GM12891 (cell line): ENCODE results near the gene DUT.

Experiments
- DNase-seq: peaks from one replicate; pipeline ENCODE4 v3.0.0; 2011; ENCODE audit warnings: low spot score; ENCODE audit not compliant: insufficient read length
- FAIRE-seq: peaks from 2 replicates; lab custom pipeline; 2011; peaks lifted over from hg19 to GRCh38; lab: Jason Lieb, UNC
- PAX5 ChIP-seq: IDR thresholded peaks from 2 replicates; pipeline ENCODE4 v1.6.1; 2011; ENCODE audit warnings: low read length, moderate library complexity, mild to moderate bottlenecking; ENCODE audit not compliant: insufficient read depth, severe bottlenecking
- POLR2A ChIP-seq: IDR thresholded peaks from 2 replicates; pipeline ENCODE4 v1.6.1; 2011; ENCODE audit warnings: low read depth, low read length, control low read depth
- POLR2AphosphoS5 ChIP-seq: IDR thresholded peaks from 2 replicates; pipeline ENCODE4 v1.6.1; 2011; ENCODE audit warnings: low read depth, low read length, control low read depth
- POU2F2 ChIP-seq: IDR thresholded peaks from 2 replicates; pipeline ENCODE4 v1.6.1; 2011; ENCODE audit warnings: low read depth, mild to moderate bottlenecking, control low read depth, low read length, moderate library complexity
- SPI1 ChIP-seq: IDR thresholded peaks from 2 replicates; pipeline ENCODE4 v1.6.1; 2011; ENCODE audit warnings: low read depth, low read length, control low read depth
- TAF1 ChIP-seq: IDR thresholded peaks from 2 replicates; pipeline ENCODE4 v1.6.1; 2011; ENCODE audit warnings: low read depth, low read length, control low read depth

DUT gene

GRCh38 chr15:48385031-48385830 lies 54.0 kb downstream of the DUT start:
- no peak for DNase-seq
- FAIRE-seq, result no peak
- TF ChIP-seq POU2F2 (no peak), TAF1 (no peak), POLR2AphosphoS5 (no peak), SPI1 (no peak), PAX5 (no peak), POLR2A (no peak)

GRCh38 chr15:48388016-48388851 lies 57.0 kb downstream of the DUT start:
- no peak for FAIRE-seq
- DNase-seq, result no peak
- no peak for TF ChIP-seq SPI1
- TF ChIP-seq TAF1, result no peak
- TF ChIP-seq POU2F2, result no peak
- no peak for TF ChIP-seq PAX5

- DNase-seq, result no peak
- no peak for FAIRE-seq
- TF ChIP-seq POU2F2, result no peak
- TF ChIP-seq POLR2A, result no peak
These were observed 57.7 kb downstream of the DUT start for GRCh38 chr15:48388910-48389309.

- FAIRE-seq, result no peak
- no peak for TF ChIP-seq TAF1
- no peak for DNase-seq
These were observed 58.5 kb downstream of the DUT start for GRCh38 chr15:48389691-48390143.

- FAIRE-seq (no peak), DNase-seq (no peak)
- TF ChIP-seq TAF1 (no peak), PAX5 (no peak), SPI1 (no peak), POLR2A (no peak), POLR2AphosphoS5 (no peak), POU2F2 (no peak)
These were observed 60.7 kb downstream of the DUT start for GRCh38 chr15:48391950-48392349.

- DNase-seq (no peak), FAIRE-seq (no peak)
- TF ChIP-seq POLR2AphosphoS5 (no peak), PAX5 (no peak), SPI1 (no peak), POLR2A (no peak), TAF1 (no peak), POU2F2 (no peak)
These were observed 61.1 kb downstream of the DUT start for GRCh38 chr15:48392356-48392755.
